Endothelial cell (in vitro differentiated cells): ENCODE results near the gene RAB40C. TPM values are rescaled to one million over a fixed set of nuclear protein-coding genes. Genes with fewer than 3 reads are reported as not detected.

ENCODE experiments used
- DNase-seq: peaks from one replicate; pipeline ENCODE4 v3.0.0; 2021; ENCODE audit warnings: low spot score
- H3K27ac Mint-ChIP-seq: one replicate; pipeline ENCODE4 v1.8.0; 2021; ENCODE audit warnings: mixed read lengths, inconsistent platforms; ENCODE audit not compliant: unreplicated experiment
- H3K27me3 Mint-ChIP-seq: one replicate; pipeline ENCODE4 v1.8.0; 2021; ENCODE audit warnings: mild to moderate bottlenecking, moderate library complexity, mixed read lengths, inconsistent platforms; ENCODE audit not compliant: unreplicated experiment
- H3K36me3 Mint-ChIP-seq: one replicate; pipeline ENCODE4 v1.8.0; 2021; ENCODE audit warnings: mild to moderate bottlenecking, low read depth, mixed read lengths, inconsistent platforms; ENCODE audit not compliant: unreplicated experiment
- H3K4me1 Mint-ChIP-seq: one replicate; pipeline ENCODE4 v1.8.0; 2021; ENCODE audit warnings: mild to moderate bottlenecking, mixed read lengths, inconsistent platforms; ENCODE audit not compliant: unreplicated experiment
- H3K4me3 Mint-ChIP-seq: one replicate; pipeline ENCODE4 v1.8.0; 2021; ENCODE audit warnings: mild to moderate bottlenecking, mixed read lengths, inconsistent platforms; ENCODE audit not compliant: unreplicated experiment
- H3K9me3 Mint-ChIP-seq: one replicate; pipeline ENCODE4 v1.8.0; 2021; ENCODE audit warnings: mixed read lengths, inconsistent platforms; ENCODE audit not compliant: unreplicated experiment
- total RNA-seq: library from RNA; stranded (reverse); fragmentation: NEBNext Ultra II Directional; extraction: Animal tissue kit (Norgen Biotek cat#: 25700); gene quantifications from one replicate; pipeline ENCODE4 v1.2.1, GENCODE V29; 2021; ENCODE audit not compliant: unreplicated experiment
- TF ChIP-seq, protein P1 (sequence below): fragments of 200-600 bp; sonication (generic); IDR thresholded peaks from one replicate; pipeline ENCODE4 v1.5.0; 2021; ENCODE audit warnings: antibody characterized with exemption; ENCODE audit not compliant: unreplicated experiment

The RAB40C gene
- total RNA-seq, 1 donor from 2014 or later, result 18.5 TPM

DNA sequence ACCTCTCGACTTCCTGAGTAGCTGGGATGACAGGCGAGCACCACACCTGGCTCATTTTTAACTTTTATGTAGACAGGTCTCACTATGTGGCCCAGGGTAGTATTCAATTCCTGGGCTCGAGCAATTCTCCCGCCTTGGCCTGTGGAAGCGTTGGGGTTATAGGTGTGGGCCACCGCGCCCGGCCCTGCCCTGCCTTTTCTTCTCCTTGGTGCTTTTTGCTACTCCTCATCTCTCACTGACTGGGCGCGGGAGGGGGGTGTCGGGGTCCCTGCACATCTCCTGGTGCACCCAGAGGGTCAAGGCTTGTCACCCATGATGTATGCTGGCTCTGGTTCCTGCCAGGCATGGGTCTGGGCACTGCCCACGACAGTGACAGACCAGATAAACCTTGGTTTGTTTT is 54.7 kb downstream of the RAB40C start:
- no peak for DNase-seq
- Mint-ChIP-seq H3K27ac (no peak overlapping the region), H3K4me1 (peaks cover 2% of the 10 kb centered on the region), H3K9me3 (no peaks in the 10 kb centered on the region), H3K36me3 (no peaks in the 10 kb centered on the region), H3K4me3 (no peak overlapping the region), H3K27me3 (peaks cover 3% of the 10 kb centered on the region)
- TF ChIP-seq, protein P1, sequence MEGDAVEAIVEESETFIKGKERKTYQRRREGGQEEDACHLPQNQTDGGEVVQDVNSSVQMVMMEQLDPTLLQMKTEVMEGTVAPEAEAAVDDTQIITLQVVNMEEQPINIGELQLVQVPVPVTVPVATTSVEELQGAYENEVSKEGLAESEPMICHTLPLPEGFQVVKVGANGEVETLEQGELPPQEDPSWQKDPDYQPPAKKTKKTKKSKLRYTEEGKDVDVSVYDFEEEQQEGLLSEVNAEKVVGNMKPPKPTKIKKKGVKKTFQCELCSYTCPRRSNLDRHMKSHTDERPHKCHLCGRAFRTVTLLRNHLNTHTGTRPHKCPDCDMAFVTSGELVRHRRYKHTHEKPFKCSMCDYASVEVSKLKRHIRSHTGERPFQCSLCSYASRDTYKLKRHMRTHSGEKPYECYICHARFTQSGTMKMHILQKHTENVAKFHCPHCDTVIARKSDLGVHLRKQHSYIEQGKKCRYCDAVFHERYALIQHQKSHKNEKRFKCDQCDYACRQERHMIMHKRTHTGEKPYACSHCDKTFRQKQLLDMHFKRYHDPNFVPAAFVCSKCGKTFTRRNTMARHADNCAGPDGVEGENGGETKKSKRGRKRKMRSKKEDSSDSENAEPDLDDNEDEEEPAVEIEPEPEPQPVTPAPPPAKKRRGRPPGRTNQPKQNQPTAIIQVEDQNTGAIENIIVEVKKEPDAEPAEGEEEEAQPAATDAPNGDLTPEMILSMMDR, result no peak

DNA sequence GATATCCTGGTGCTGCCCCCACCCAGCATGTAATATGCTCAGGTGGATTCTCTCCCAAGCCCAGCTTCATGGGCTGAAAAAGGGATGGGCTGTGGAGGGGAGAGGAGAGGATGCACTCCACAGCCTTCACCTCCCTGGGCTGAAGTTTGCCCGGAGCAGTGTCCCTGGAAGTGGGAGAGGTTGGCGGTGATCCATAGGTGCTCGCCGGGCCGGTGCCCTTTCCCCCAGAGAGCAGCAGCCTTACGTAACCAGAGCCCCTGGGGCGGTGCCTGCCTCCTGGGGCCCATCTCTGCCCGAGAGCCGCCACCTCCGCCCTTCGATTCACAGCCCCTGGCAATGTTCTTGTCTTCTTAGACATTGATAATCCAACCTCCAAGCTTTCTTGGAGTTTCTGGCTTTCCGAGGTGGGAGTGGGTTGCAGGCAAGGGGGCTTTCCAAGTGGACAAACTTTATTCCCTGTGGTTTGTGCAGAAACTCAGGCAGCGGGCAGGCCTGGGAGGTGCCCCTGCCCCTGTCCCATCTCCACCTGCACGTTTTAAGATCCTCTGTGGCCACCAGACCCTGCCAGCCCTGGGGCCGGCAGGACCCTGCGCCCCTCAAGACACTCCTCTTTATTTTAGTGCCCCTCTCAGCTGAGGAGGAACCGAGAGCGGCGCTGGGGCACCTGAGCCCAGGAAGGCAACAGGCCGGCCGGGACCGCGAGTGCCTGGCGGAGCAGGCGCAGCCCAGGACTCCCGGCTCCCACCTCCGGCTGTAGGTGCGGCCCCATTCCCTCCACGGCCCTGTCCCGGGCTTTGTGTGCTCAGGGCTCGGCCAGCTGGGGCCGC is 56.2 kb downstream of the RAB40C start:
- Mint-ChIP-seq H3K4me3 (no peak overlapping the region), H3K36me3 (no peaks in the 10 kb centered on the region), H3K27ac (no peak overlapping the region), H3K9me3 (no peaks in the 10 kb centered on the region), H3K4me1 (no peaks in the 10 kb centered on the region), H3K27me3 (peaks cover 7% of the 10 kb centered on the region)
- TF ChIP-seq, protein P1, result no peak
- no peak for DNase-seq

DNA sequence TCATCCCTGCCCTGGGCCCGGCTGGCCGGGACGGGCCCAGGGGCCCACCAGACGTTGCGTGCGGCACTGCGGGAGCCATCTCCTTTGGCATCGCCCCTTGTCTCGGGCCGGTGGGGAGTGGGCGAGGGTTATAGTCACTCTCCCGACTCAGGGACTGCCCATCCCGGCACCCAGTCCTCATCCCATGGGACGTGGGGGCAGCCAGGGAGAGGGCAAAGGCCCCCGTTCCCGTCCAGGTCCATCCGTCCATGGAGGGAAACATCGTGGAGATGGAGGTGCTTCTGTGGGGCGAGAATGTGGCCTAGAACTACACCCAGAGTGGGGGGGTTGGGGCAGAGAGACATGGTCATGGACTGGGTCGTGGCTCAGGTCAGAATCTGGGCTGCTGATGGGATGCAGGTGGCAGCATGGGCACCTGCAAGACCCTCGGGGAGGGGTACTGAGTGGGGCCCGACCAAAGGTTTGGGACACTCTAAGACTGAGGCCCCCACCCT is 56.9 kb downstream of the RAB40C start:
- no peak overlapping the region for H3K4me3 Mint-ChIP-seq

DNA sequence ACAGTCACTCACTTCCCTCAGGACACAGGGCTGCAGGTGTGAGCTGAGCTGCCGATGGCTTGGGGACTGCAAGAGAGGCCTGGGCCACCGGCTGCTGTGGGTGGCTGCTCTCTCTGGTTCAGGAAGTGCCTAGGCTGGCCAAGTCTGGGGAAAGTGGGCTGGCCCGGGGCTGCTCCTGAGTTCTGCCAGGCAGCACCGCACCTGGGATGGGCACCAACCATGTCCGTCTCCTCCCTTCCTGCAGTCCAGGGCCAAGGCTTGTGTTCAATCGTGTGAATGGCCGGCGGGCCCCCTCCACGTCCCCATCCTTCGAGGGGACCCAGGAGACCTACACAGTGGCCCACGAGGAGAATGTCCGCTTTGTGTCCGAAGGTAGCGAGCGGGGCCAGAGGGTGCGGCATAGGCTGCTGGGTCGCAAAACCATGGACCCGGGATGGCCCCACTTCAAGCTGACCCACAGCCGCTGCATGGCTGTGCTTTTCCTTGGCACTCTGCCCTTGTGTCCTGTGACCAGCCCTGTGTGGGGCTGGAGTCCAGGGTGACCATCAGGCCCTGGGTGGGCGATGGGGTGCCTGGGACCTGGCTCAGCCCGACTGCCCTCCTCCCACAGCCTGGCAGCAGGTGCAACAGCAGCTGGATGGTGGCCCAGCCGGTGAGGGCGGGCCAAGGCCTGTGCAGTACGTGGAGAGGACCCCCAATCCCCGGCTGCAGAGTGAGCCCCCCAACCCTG is 57.5 kb downstream of the RAB40C start:
- H3K4me3 Mint-ChIP-seq, result no peak overlapping the region
- DNase-seq, result no peak
- H3K36me3 Mint-ChIP-seq, result no peaks in the 10 kb centered on the region
- no peaks in the 10 kb centered on the region for H3K4me1 Mint-ChIP-seq
- H3K27me3 Mint-ChIP-seq, result peaks cover 7% of the 10 kb centered on the region
- TF ChIP-seq, protein P1, result no peak
- no peaks in the 10 kb centered on the region for H3K9me3 Mint-ChIP-seq
- no peak overlapping the region for H3K27ac Mint-ChIP-seq

More for the DNA sequence above, 56.9 kb downstream of the RAB40C start:
- TF ChIP-seq, protein P1, result no peak
- Mint-ChIP-seq H3K9me3 (no peaks in the 10 kb centered on the region), H3K27me3 (peaks cover 7% of the 10 kb centered on the region), H3K36me3 (no peaks in the 10 kb centered on the region), H3K4me1 (no peaks in the 10 kb centered on the region), H3K27ac (no peak overlapping the region)
- no peak for DNase-seq
